Measurements from ENCODE around the gene ZNF343.

DNA sequence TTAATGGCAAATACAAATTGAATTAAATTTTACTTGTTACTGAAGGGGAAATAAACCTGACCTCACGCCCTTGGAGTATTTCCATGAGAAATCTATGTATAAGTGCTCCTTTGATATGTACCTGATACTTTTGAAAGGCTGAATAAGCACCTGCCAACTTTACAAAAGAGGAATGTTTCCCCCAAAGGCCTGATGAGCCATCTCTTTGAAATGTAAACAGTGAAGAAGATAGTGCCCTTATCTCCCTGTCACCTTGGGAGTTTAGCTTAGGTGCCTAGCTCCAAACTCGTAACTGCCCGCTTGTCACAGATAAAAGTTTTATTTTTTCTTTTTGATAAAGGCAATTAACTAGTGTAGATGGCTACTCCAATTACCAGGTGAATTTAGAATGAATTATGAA, 1.1 kb upstream of the ZNF343 start:
- TF ChIP-seq, protein P1, sequence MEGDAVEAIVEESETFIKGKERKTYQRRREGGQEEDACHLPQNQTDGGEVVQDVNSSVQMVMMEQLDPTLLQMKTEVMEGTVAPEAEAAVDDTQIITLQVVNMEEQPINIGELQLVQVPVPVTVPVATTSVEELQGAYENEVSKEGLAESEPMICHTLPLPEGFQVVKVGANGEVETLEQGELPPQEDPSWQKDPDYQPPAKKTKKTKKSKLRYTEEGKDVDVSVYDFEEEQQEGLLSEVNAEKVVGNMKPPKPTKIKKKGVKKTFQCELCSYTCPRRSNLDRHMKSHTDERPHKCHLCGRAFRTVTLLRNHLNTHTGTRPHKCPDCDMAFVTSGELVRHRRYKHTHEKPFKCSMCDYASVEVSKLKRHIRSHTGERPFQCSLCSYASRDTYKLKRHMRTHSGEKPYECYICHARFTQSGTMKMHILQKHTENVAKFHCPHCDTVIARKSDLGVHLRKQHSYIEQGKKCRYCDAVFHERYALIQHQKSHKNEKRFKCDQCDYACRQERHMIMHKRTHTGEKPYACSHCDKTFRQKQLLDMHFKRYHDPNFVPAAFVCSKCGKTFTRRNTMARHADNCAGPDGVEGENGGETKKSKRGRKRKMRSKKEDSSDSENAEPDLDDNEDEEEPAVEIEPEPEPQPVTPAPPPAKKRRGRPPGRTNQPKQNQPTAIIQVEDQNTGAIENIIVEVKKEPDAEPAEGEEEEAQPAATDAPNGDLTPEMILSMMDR (IDR thresholded peaks at IDR 0.05): no peak
- no peak for TF ChIP-seq POLR2A (IDR thresholded peaks at IDR 0.05)
